ENCODE data around the gene NIPAL4.

The NIPAL4 gene

GRCh38 chr5:157518963-157519362 is 59.0 kb downstream of the NIPAL4 start:
- DNase-seq = no peak

GRCh38 chr5:157519579-157520253 is 59.7 kb downstream of the NIPAL4 start:
- DNase-seq = no peak

- no peak for DNase-seq
These were observed 61.1 kb downstream of the NIPAL4 start for GRCh38 chr5:157520911-157521703.

- no peak for DNase-seq
These were observed 61.7 kb downstream of the NIPAL4 start for GRCh38 chr5:157521704-157522029.

- no peak for DNase-seq
These were observed 64.0 kb downstream of the NIPAL4 start for GRCh38 chr5:157523976-157524375.

All from DMS153 (cell line).